ENCODE measurements around the gene COX19.
"Not testable (repeated sequence)": the region's sequence is repeated elsewhere in the genome, so short reads cannot be mapped to it uniquely, and the experiment has no call there.

Gene COX19

GRCh38 chr7:1008733-1009363, 33.5 kb upstream of the COX19 start:
- DNase-seq (ENCODE audit: low read depth), result no peak
- TF ChIP-seq MAX (IDR thresholded peaks at IDR 0.05; ENCODE audit: low read depth, low read length) (no peak), CTCF (IDR thresholded peaks at IDR 0.05; ENCODE audit: low read depth, low read length) (no peak), MYC (IDR thresholded peaks at IDR 0.05; ENCODE audit: low read depth, low read length) (no peak), POLR2A (IDR thresholded peaks at IDR 0.05; ENCODE audit: extremely low read depth, insufficient read length) (no peak)
- H3K4me3 ChIP-seq (ENCODE audit: low read depth, low read length), result no peak overlapping the region

- TF ChIP-seq POLR2A (IDR thresholded peaks at IDR 0.05; ENCODE audit: extremely low read depth, insufficient read length) (no peak), CTCF (IDR thresholded peaks at IDR 0.05; ENCODE audit: low read depth, low read length) (no peak), MAX (IDR thresholded peaks at IDR 0.05; ENCODE audit: low read depth, low read length) (no peak), MYC (IDR thresholded peaks at IDR 0.05; ENCODE audit: low read depth, low read length) (no peak)
- no peak overlapping the region for H3K4me3 ChIP-seq (ENCODE audit: low read depth, low read length)
- DNase-seq (ENCODE audit: low read depth), result no peak
These were observed 32.6 kb upstream of the COX19 start for GRCh38 chr7:1007901-1008300.

GRCh38 chr7:1005303-1005702, 30.0 kb upstream of the COX19 start:
- no peak for DNase-seq (ENCODE audit: low read depth)
- no peak overlapping the region for H3K4me3 ChIP-seq (ENCODE audit: low read depth, low read length)
- no peak for TF ChIP-seq POLR2A (IDR thresholded peaks at IDR 0.05; ENCODE audit: extremely low read depth, insufficient read length)
- TF ChIP-seq CTCF (IDR thresholded peaks at IDR 0.05; ENCODE audit: low read depth, low read length), result no peak
- no peak for TF ChIP-seq MAX (IDR thresholded peaks at IDR 0.05; ENCODE audit: low read depth, low read length)
- no peak for TF ChIP-seq MYC (IDR thresholded peaks at IDR 0.05; ENCODE audit: low read depth, low read length)

- TF ChIP-seq MYC (IDR thresholded peaks at IDR 0.05; ENCODE audit: low read depth, low read length) (no peak), MAX (IDR thresholded peaks at IDR 0.05; ENCODE audit: low read depth, low read length) (no peak), CTCF (IDR thresholded peaks at IDR 0.05; ENCODE audit: low read depth, low read length) (no peak), POLR2A (IDR thresholded peaks at IDR 0.05; ENCODE audit: extremely low read depth, insufficient read length) (no peak)
- H3K4me3 ChIP-seq (ENCODE audit: low read depth, low read length), result no peak overlapping the region
- DNase-seq (ENCODE audit: low read depth), result no peak
These were observed 28.9 kb upstream of the COX19 start for GRCh38 chr7:1004018-1004852.

- H3K4me3 ChIP-seq (ENCODE audit: low read depth, low read length); DNase-seq (ENCODE audit: low read depth): not testable (repeated sequence)
These were observed 27.1 kb upstream of the COX19 start for GRCh38 chr7:1002445-1002844.

GRCh38 chr7:1002026-1002425, 26.7 kb upstream of the COX19 start:
- H3K4me3 ChIP-seq (ENCODE audit: low read depth, low read length); DNase-seq (ENCODE audit: low read depth): not testable (repeated sequence)

GRCh38 chr7:1001069-1001770, 25.9 kb upstream of the COX19 start:
- DNase-seq (ENCODE audit: low read depth), result peak; percentile 66
- not testable (repeated sequence) for H3K4me3 ChIP-seq (ENCODE audit: low read depth, low read length)

Measured in NB4 (cell line).